ENCODE measurements around the gene SMARCA4.
A peak's percentile ranks its signal among the peaks of the same experiment; 100 is the strongest.

Gene SMARCA4

GRCh38 chr19:11017275-11018035 is 56.6 kb downstream of the SMARCA4 start:
- DNase-seq: no peak

GRCh38 chr19:11018179-11018578 is 57.3 kb downstream of the SMARCA4 start:
- DNase-seq: no peak

GRCh38 chr19:11018763-11019162 is 57.9 kb downstream of the SMARCA4 start:
- no peak for DNase-seq

GRCh38 chr19:11019262-11019661 is 58.4 kb downstream of the SMARCA4 start:
- DNase-seq: no peak

- DNase-seq: no peak
These were observed 59.0 kb downstream of the SMARCA4 start for GRCh38 chr19:11019824-11020223.

- DNase-seq: no peak
These were observed 59.6 kb downstream of the SMARCA4 start for GRCh38 chr19:11020423-11020822.

GRCh38 chr19:11020982-11021759 is 60.3 kb downstream of the SMARCA4 start:
- no peak for DNase-seq

GRCh38 chr19:11021760-11022144 is 60.9 kb downstream of the SMARCA4 start:
- no peak for DNase-seq

GRCh38 chr19:11023016-11023415 is 62.2 kb downstream of the SMARCA4 start:
- no peak for DNase-seq

- DNase-seq: no peak
These were observed 62.9 kb downstream of the SMARCA4 start for GRCh38 chr19:11023710-11024109.

- DNase-seq: no peak
These were observed 63.4 kb downstream of the SMARCA4 start for GRCh38 chr19:11024259-11024658.

- DNase-seq: no peak
These were observed 64.2 kb downstream of the SMARCA4 start for GRCh38 chr19:11025006-11025405.

- DNase-seq: no peak
These were observed 64.6 kb downstream of the SMARCA4 start for GRCh38 chr19:11025445-11025844.

- no peak for DNase-seq
These were observed 65.2 kb downstream of the SMARCA4 start for GRCh38 chr19:11025997-11026396.

GRCh38 chr19:11027381-11027780 is 66.6 kb downstream of the SMARCA4 start:
- DNase-seq: no peak

GRCh38 chr19:11028146-11028545 is 67.3 kb downstream of the SMARCA4 start:
- DNase-seq: no peak

- DNase-seq: no peak
These were observed 70.7 kb downstream of the SMARCA4 start for GRCh38 chr19:11031421-11032070.

- DNase-seq: no peak
These were observed 72.4 kb downstream of the SMARCA4 start for GRCh38 chr19:11033251-11033650.

GRCh38 chr19:11033763-11034162 is 72.9 kb downstream of the SMARCA4 start:
- no peak for DNase-seq

GRCh38 chr19:11034449-11035213 is 73.8 kb downstream of the SMARCA4 start:
- DNase-seq: no peak

GRCh38 chr19:11035441-11036377 is 74.9 kb downstream of the SMARCA4 start:
- peak; percentile 91 for DNase-seq

- no peak for DNase-seq
These were observed 77.7 kb downstream of the SMARCA4 start for GRCh38 chr19:11038511-11038910.

All from activated CD4-positive, alpha-beta T cell treated with anti-CD3 and anti-CD28 coated beads for 48 hours (primary cell).